Hepatocyte (in vitro differentiated cells): ENCODE measurements around the gene ADAM10. TPM values are rescaled to one million over a fixed set of nuclear protein-coding genes. Genes with fewer than 3 reads are reported as not detected.
A peak's percentile ranks its signal among the peaks of the same experiment; 100 is the strongest.

ENCODE experiments used
- DNase-seq: peaks from one replicate; pipeline ENCODE4 v3.0.0-alpha.2; 2016; ENCODE audit warnings: low spot score
- H2AFZ ChIP-seq: fragments of 200-600 bp; sonication (generic); 2 replicates; pipeline ENCODE4 v1.6.0; 2016; ENCODE audit warnings: antibody characterized with exemption, mild to moderate bottlenecking
- H3K27ac ChIP-seq: fragments of 200-600 bp; sonication (generic); 2 replicates; pipeline ENCODE4 v1.5.1; 2016; ENCODE audit warnings: mild to moderate bottlenecking
- H3K27me3 ChIP-seq: fragments of 200-600 bp; sonication (generic); 2 replicates; pipeline ENCODE4 v1.6.1; 2016
- H3K36me3 ChIP-seq: fragments of 200-600 bp; sonication (generic); replicated peaks from 2 replicates; pipeline ENCODE4 v1.5.1; 2016; ENCODE audit warnings: low read depth; ENCODE audit not compliant: insufficient read depth
- H3K4me1 ChIP-seq: fragments of 200-600 bp; sonication (generic); 2 replicates; pipeline ENCODE4 v1.5.1; 2016; ENCODE audit warnings: mild to moderate bottlenecking, moderate library complexity; ENCODE audit not compliant: insufficient read depth
- H3K4me2 ChIP-seq: fragments of 200-600 bp; sonication (generic); 2 replicates; pipeline ENCODE4 v1.6.0; 2016
- H3K4me3 ChIP-seq: fragments of 200-600 bp; sonication (generic); 2 replicates; pipeline ENCODE4 v1.5.1; 2016; ENCODE audit warnings: mild to moderate bottlenecking
- H3K79me2 ChIP-seq: fragments of 200-600 bp; sonication (generic); 2 replicates; pipeline ENCODE4 v1.6.0; 2017; ENCODE audit warnings: mild to moderate bottlenecking
- H3K9me2 ChIP-seq: fragments of 200-600 bp; sonication (generic); replicated peaks from 2 replicates; pipeline ENCODE4 v1.6.0; 2017; ENCODE audit warnings: mild to moderate bottlenecking; ENCODE audit not compliant: insufficient read depth
- H3K9me3 ChIP-seq: fragments of 200-600 bp; sonication (generic); 2 replicates; pipeline ENCODE4 v1.5.1; 2016; ENCODE audit warnings: low read depth, mild to moderate bottlenecking
- H4K20me1 ChIP-seq: fragments of 200-600 bp; sonication (generic); 2 replicates; pipeline ENCODE4 v1.6.0; 2016; ENCODE audit warnings: mild to moderate bottlenecking; ENCODE audit not compliant: insufficient read depth, poor library complexity, severe bottlenecking
- EZH2 ChIP-seq: fragments of 200-600 bp; sonication (generic); IDR thresholded peaks from 2 replicates; pipeline ENCODE4 v1.6.1; 2016; ENCODE audit warnings: antibody characterized with exemption, mild to moderate bottlenecking, borderline replicate concordance
- EZH2phosphoT487 ChIP-seq: fragments of 200-600 bp; sonication (generic); IDR thresholded peaks from one replicate; pipeline ENCODE4 v1.6.1; 2018; ENCODE audit warnings: antibody characterized with exemption, mild to moderate bottlenecking, low read depth, moderate library complexity; ENCODE audit not compliant: unreplicated experiment, severe bottlenecking
- WGBS: methylation state at CpG from one replicate; pipeline ENCODE4 v1.1.6; 2016; ENCODE audit warnings: low lambda C conversion rate; ENCODE audit errors: missing lambda C conversion rate; 5-methylcytosine and 5-hydroxymethylcytosine counted together
- polyA plus RNA-seq: library from polyadenylated mRNA; unstranded; fragments of >200 nt; fragmentation: Nextera tagmentation; extraction: Ambion mirVana; gene quantifications from 2 replicates; pipeline ENCODE4 v1.2.1, GENCODE V29; 2016
- total RNA-seq: library from RNA; depleted of rRNA; stranded (reverse); fragments of >200 nt; gene quantifications from 2 replicates; pipeline ENCODE4 v1.2.3, GENCODE V29; 2014
- TF ChIP-seq, protein P1 (sequence below): fragments of 200-600 bp; sonication (generic); IDR thresholded peaks from 2 replicates; pipeline ENCODE4 v1.5.1; 2016; ENCODE audit warnings: antibody characterized with exemption, mild to moderate bottlenecking; ENCODE audit not compliant: poor library complexity

ADAM10 gene
- total and polyA plus RNA-seq, 2 experiments from 2014 or later: 112 to 163 TPM

DNA sequence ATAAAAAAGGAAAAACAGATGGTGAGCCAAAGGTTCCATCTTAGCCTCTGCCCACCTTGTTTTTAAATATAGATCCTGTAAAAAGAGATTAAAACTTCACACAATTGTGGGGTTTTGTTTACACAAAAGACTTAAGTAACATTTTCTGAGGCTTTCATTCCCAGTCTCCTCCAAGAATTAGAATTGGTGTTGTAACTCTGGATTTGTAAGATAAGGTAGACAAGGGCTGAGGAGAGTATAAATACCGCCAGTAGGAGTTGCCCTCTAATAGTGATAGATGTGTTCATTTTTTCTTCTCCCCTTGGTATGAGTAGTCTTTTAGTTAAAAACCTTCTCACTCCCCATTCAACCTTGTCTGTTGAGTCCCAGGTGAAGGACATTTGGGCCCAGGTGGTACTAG is 30.0 kb upstream of the ADAM10 start:
- H3K9me2 ChIP-seq: no peaks in the 10 kb centered on the region
- no peak overlapping the region for H3K4me3 ChIP-seq
- H3K79me2 ChIP-seq: peaks cover 78% of the 10 kb centered on the region
- 82% methylated on average over 1 of the region's 1 CpG for WGBS
- H3K27me3 ChIP-seq: no peaks in the 10 kb centered on the region
- H3K36me3 ChIP-seq: no peaks in the 10 kb centered on the region
- H4K20me1 ChIP-seq: no peaks in the 10 kb centered on the region
- no peak for TF ChIP-seq EZH2
- no peak for TF ChIP-seq EZH2phosphoT487
- TF ChIP-seq, protein P1, sequence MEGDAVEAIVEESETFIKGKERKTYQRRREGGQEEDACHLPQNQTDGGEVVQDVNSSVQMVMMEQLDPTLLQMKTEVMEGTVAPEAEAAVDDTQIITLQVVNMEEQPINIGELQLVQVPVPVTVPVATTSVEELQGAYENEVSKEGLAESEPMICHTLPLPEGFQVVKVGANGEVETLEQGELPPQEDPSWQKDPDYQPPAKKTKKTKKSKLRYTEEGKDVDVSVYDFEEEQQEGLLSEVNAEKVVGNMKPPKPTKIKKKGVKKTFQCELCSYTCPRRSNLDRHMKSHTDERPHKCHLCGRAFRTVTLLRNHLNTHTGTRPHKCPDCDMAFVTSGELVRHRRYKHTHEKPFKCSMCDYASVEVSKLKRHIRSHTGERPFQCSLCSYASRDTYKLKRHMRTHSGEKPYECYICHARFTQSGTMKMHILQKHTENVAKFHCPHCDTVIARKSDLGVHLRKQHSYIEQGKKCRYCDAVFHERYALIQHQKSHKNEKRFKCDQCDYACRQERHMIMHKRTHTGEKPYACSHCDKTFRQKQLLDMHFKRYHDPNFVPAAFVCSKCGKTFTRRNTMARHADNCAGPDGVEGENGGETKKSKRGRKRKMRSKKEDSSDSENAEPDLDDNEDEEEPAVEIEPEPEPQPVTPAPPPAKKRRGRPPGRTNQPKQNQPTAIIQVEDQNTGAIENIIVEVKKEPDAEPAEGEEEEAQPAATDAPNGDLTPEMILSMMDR: no peak
- H3K9me3 ChIP-seq: no peaks in the 10 kb centered on the region
- DNase-seq: no peak
- no peak overlapping the region for H3K4me2 ChIP-seq
- H2AFZ ChIP-seq: no peak overlapping the region
- H3K4me1 ChIP-seq: no peaks in the 10 kb centered on the region
- peak overlapping the region; percentile 2 for H3K27ac ChIP-seq

DNA sequence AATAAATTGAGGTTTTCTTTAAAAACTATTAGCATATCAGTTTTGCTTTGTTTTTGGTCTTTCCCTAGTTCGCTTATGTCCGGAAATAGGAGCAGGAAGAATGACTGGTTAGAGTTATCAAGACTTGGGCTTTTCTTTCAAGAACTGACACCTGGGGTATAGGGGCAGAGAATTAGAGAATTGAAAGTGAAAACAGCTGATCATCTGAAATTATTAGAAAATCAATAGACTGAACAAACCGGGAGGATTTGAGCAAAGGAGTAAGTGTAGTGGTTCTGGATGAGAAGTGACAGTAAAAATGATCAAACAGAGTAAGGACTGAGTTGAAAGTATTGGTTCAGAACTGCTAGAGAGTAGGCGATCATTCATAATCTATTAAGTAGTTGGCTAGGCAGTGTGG is 27.6 kb upstream of the ADAM10 start:
- H3K4me2 ChIP-seq: no peak overlapping the region
- no peaks in the 10 kb centered on the region for H3K36me3 ChIP-seq
- TF ChIP-seq EZH2 (no peak), EZH2phosphoT487 (no peak)
- TF ChIP-seq, protein P1: no peak
- 96% methylated on average over 4 of the region's 4 CpGs for WGBS
- peaks cover 9% of the 10 kb centered on the region for H3K4me1 ChIP-seq
- DNase-seq: no peak
- H3K27ac ChIP-seq: no peak overlapping the region
- H2AFZ ChIP-seq: no peak overlapping the region
- H3K79me2 ChIP-seq: peaks cover 86% of the 10 kb centered on the region
- no peaks in the 10 kb centered on the region for H3K9me2 ChIP-seq
- H4K20me1 ChIP-seq: peaks cover 11% of the 10 kb centered on the region
- H3K27me3 ChIP-seq: no peaks in the 10 kb centered on the region
- no peaks in the 10 kb centered on the region for H3K9me3 ChIP-seq
- no peak overlapping the region for H3K4me3 ChIP-seq

GRCh38 chr15:58775402-58775801 is 25.9 kb upstream of the ADAM10 start:
- H3K4me2 ChIP-seq: no peak overlapping the region
- H3K27me3 ChIP-seq: no peaks in the 10 kb centered on the region
- H4K20me1 ChIP-seq: peaks cover 11% of the 10 kb centered on the region
- DNase-seq: no peak
- peaks cover 9% of the 10 kb centered on the region for H3K4me1 ChIP-seq
- no peaks in the 10 kb centered on the region for H3K9me2 ChIP-seq
- no peaks in the 10 kb centered on the region for H3K9me3 ChIP-seq
- peaks cover 77% of the 10 kb centered on the region for H3K79me2 ChIP-seq
- TF ChIP-seq EZH2phosphoT487 (no peak), EZH2 (no peak)
- TF ChIP-seq, protein P1: no peak
- no peaks in the 10 kb centered on the region for H3K36me3 ChIP-seq
- no peak overlapping the region for H3K4me3 ChIP-seq
- 97% methylated on average over 3 of the region's 3 CpGs for WGBS
- H2AFZ ChIP-seq: no peak overlapping the region
- no peak overlapping the region for H3K27ac ChIP-seq

DNA sequence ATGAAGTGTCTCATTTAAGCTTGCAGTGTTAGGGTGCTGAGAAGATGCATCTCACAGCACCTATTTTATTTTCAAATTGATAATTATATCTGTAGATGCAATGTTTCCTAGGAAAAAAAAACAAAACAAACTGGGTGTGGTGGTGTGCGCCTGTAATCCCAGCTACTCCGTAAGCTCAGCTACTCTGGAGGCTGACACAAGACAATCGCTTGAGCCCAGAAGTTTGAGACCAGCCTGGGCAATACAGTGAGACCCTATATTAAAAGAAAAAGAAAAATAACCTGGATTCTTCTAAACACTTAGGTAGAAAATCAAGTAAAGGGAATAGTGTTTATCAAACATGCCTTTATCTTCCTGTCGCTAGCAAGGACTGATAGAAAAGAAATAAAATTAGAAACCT is 23.5 kb upstream of the ADAM10 start:
- Histone ChIP-seq H3K4me2 (peak overlapping the region; percentile 91), H2AFZ (no peak overlapping the region), H3K27ac (no peak overlapping the region), H3K27me3 (no peaks in the 10 kb centered on the region), H3K9me3 (no peaks in the 10 kb centered on the region), H3K4me1 (peaks cover 9% of the 10 kb centered on the region), H4K20me1 (peaks cover 11% of the 10 kb centered on the region), H3K4me3 (peak overlapping the region; percentile 54), H3K9me2 (no peaks in the 10 kb centered on the region), H3K79me2 (peaks cover 62% of the 10 kb centered on the region), H3K36me3 (no peaks in the 10 kb centered on the region)
- DNase-seq: no peak
- 91% methylated on average over 4 of the region's 4 CpGs for WGBS
- TF ChIP-seq EZH2phosphoT487 (no peak), EZH2 (no peak)
- TF ChIP-seq, protein P1: no peak
